D721Med (cell line): ENCODE results near the gene ITPRIPL2.
A peak's percentile ranks its signal among the peaks of the same experiment; 100 is the strongest.

Experiments
- DNase-seq: peaks from one replicate; pipeline ENCODE4 v3.0.0; 2011; ENCODE audit warnings: low spot score; ENCODE audit not compliant: insufficient read length
- FAIRE-seq: peaks from 2 replicates; lab custom pipeline; 2011; peaks lifted over from hg19 to GRCh38; lab: Jason Lieb, UNC
- TF ChIP-seq, protein P1 (sequence below): IDR thresholded peaks from 2 replicates; pipeline ENCODE4 v1.5.1; 2012; ENCODE audit warnings: mild to moderate bottlenecking, control low read depth; ENCODE audit not compliant: insufficient read depth; ENCODE audit errors: missing control alignments

ITPRIPL2 gene

GRCh38 chr16:19085679-19086200 lies 28.0 kb upstream of the ITPRIPL2 start:
- TF ChIP-seq, protein P1, sequence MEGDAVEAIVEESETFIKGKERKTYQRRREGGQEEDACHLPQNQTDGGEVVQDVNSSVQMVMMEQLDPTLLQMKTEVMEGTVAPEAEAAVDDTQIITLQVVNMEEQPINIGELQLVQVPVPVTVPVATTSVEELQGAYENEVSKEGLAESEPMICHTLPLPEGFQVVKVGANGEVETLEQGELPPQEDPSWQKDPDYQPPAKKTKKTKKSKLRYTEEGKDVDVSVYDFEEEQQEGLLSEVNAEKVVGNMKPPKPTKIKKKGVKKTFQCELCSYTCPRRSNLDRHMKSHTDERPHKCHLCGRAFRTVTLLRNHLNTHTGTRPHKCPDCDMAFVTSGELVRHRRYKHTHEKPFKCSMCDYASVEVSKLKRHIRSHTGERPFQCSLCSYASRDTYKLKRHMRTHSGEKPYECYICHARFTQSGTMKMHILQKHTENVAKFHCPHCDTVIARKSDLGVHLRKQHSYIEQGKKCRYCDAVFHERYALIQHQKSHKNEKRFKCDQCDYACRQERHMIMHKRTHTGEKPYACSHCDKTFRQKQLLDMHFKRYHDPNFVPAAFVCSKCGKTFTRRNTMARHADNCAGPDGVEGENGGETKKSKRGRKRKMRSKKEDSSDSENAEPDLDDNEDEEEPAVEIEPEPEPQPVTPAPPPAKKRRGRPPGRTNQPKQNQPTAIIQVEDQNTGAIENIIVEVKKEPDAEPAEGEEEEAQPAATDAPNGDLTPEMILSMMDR = no peak
- DNase-seq = no peak
- FAIRE-seq = no peak

GRCh38 chr16:19086322-19087199 lies 27.2 kb upstream of the ITPRIPL2 start:
- DNase-seq = peak; percentile 50
- FAIRE-seq = no peak
- TF ChIP-seq, protein P1 = peak; percentile 76

DNA sequence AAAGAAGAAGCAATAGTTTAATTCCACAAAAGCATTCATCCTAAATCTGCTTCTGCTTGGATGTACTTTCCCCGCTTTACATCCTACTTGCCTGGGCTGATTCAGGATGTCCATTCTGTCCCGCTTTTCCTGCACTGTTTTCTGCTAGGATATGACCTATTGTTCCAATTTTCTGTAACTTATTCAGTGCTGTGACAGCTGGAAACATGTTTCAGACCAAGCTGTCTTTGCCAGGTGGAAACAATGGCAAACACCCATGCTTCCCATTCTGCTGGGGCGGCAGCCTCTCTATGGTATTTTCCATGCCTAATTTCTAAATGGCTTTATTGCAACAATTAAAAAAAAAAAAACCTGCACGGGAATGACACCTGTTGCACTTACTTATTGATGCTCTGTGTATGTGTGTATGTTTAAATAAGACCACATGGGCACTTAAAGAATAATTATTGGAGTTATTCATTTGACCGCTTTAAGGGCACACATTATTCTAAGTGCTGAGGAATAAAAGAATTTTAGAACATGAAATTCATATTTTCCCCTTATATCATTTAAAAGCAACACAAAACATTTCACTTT lies 25.3 kb upstream of the ITPRIPL2 start:
- FAIRE-seq (no peak), DNase-seq (no peak)
- TF ChIP-seq, protein P1 = no peak

DNA sequence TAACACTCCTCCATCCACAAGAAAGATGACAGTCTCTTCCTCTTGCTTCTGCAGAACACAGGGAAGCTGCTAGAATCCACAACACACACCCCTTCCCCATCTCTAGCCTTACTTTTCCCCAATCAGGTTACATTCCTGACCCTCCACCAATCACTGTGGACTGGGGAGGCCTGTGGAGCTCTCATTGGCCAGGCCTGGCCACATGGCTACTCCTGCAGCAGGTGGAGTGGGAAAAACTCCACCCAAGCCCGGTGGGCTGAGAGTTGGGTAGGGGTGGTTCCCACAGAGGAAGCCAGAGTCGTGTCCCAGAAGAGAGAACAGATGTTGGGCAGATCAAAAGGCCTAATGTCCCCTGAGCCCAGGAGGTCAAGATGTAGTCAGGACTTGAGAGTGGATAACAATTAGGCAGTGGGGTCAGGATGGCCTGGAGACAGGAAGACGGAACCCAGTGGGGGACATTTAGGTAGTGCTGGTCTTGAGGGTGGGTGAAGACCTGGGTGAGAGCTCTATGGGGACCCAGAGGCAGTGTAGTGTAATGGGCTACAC lies 24.3 kb upstream of the ITPRIPL2 start:
- TF ChIP-seq, protein P1 = no peak
- FAIRE-seq = no peak

DNA sequence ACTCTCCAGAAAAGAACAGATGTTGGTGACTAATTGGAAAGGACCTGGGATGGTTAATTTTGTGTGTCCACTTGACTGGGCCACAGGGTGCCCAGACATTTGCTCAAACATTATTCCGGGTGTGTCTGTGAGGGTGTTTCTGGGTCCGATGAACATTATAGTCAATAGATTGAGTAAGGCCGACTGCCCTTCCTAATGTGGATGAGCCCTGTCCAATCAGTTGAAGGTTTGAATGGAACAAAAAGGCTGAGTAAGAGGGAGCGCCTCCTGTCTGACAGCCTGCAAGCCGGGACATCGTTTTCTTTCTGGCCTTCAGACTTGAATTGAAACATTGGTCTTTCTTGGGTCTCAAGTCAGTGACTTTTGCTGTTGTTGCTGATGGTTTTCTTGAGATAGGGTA lies 22.8 kb upstream of the ITPRIPL2 start:
- TF ChIP-seq, protein P1 = no peak
- DNase-seq (no peak), FAIRE-seq (no peak)

More for the DNA sequence above, 24.3 kb upstream of the ITPRIPL2 start:
- DNase-seq = no peak

GRCh38 chr16:19092653-19093410 lies 20.9 kb upstream of the ITPRIPL2 start:
- FAIRE-seq (no peak), DNase-seq (no peak)
- TF ChIP-seq, protein P1 = no peak
